ENCODE results near the gene TBC1D3B.
A peak's percentile ranks its signal among the peaks of the same experiment; 100 is the strongest.
"Not testable (repeated sequence)": the region's sequence is repeated elsewhere in the genome, so short reads cannot be mapped to it uniquely, and the experiment has no call there.

Gene TBC1D3B

DNA sequence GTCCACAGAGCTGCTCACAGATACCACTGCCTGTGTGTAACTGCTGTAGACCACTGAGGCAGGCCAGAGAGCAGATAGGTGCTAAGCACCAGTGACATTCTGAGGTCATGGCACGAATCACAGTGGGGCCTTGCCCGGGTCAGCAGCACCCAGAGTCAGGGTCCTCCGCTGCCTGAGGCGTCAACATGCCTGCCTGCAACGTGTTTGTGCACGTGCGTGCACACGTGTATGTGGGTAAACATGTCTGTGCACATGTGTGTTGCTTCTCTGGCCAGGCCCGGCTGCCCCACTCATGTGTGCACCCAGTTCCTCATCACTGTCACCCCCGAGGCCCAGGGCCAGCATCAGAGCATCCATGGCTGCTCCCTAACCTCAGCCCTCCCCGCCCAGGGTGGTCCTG lies at the start of gene TBC1D3B:
Gene TBC1D3B (minus strand): TSS at position 101 of the 400 bp plus-strand sequence. CDS start 1,586 bp downstream, outside the sequence.
- intact Hi-C loops (cut with DNase I); DNase-seq: not testable (repeated sequence)

DNA sequence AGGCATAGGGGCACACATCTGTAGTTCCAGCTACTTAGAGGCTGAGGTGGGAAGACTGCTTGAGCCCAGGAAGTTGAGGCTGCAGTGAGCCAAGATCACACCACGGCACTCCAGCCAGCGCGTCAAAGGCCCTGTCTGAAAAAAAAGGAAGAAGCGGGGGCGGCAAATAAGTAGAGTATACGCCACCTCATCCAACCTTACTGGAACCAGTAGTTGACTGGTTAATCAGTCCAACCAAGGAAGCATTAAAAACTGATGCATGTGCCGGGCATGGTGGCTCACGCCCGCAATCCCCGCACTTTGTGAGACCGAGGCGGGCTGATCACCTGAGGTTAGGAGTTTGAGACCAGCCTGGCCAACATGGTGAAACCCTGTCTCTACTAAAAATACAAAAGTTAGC lies 46.5 kb upstream of the TBC1D3B start:
- intact Hi-C loops (cut with DNase I) = not testable (repeated sequence)

DNA sequence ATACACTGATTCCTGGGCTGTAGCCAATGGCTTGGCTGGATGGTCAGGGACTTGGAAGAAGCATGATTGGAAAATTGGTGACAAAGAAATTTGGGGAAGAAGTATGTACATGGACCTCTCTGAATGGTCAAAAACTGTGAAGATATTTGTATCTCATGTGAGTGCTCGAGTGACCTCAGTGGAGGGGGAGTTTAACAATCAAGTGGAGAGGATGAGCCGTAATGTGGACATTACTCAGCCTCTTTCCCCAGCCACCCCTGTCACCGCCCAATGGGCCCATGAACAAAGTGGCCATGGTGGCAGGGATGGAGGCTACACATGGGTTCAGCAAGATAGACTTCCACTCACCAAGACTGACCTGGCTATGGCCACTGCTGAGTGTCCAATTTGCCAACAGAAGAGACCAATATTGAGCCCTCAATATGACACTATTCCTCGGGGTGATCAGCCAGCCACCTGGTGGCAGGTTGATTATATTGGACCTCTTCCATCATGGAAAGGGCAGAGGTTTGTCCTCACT lies 45.2 kb upstream of the TBC1D3B start:
- intact Hi-C loops (cut with DNase I); DNase-seq: not testable (repeated sequence)

More for the DNA sequence above, 46.5 kb upstream of the TBC1D3B start:
- DNase-seq = not testable (repeated sequence)

DNA sequence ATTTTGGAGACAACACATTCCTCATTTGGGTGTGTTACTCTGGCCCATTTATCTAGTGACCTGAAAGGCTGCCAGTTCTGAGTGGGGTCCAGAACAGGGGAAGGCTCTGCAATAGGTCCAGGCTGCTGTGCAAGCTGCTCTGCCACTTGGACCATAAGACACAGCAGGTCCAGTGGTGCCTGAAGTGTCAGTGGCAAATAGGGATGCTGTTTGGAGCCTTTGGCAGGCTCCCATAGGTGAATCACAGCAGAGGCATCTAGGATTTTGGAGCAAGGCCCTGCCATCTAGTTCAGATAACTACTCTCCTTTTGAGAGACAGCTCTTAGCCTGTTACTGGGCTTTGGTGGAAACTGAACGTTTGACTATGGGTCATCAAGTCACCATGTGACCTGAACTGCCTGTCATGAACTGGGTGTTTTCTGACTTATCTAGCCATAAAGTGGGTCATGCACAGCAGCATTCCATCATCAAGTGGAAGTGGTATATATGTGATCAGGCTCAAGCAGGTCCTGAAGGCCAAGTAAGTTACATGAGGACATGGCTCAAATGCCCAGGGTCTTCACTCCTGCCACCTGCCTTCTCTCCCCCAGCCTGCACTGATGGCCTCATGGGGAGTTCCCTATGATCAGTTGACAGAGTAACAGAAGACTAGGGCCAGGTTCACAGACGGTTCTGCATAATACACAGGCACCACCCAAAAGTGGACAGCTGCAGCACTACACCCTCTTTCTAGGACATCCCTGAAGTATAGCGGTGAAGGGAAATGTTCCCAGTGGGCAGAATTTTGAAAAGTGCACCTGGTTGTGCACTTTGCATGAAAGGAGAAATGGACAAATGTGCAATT lies 44.5 kb upstream of the TBC1D3B start:
- intact Hi-C loops (cut with DNase I); DNase-seq: not testable (repeated sequence)

DNA sequence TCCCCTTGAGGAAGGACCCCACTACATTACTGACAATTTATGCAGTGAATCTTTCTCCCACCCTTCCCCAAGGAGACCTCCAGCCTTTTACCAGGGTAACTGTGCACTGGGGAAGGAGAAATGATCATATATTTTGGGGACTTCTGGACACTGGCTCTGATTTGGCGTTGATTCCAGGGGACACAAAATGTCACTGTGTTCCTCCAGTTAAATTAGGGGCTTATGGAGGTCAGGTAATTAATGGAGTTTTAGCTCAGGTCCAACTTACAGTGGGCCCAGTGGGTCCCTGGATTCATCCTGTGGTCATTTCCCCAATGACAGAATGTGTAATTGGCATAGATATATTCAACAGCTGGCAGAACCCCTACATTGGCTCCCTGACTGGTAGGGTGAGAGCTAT lies 43.1 kb upstream of the TBC1D3B start:
- DNase-seq; intact Hi-C loops (cut with DNase I): not testable (repeated sequence)

DNA sequence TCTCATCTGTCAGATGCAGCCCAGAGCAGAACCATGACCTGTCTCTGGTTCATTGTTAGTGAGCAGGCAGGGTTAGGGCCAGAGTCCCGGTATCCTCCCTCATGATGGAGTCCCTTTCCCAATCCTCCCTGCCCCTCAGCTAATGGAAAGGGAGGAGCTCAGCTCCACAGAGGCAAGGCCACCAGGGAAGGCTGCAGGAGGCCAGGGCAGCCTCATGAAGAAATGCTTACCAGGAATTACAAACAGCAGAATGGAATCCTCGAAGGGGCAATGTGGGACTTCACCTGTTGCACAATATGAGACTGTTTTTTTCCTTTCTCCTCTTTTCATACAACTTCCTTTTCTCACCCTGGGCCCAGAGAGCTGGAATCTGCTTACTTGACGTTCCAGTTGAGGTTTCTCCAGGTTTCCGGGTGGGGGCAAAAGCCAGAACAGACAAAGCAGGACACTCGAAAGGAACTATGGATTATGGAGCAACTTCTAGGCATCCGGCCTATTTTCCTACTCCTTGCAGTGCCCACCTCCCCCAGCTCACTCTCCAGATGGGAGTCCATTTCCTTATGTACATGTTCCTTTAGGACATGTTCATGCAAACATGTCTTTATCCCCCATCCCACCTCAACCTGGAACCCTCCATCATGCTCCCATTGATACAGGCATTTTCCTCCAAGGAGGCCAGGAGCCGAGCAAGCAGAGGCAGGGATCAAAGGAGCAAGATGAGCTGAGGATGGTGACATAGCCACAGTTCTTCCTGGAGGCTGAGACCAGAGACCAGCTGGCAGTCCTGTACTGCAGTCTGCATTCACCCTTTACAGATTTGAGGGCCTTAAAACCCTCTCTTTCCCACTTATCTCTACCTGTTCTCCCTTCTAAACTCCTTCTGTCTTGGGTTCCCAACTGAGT lies 39.2 kb upstream of the TBC1D3B start:
- intact Hi-C loops (cut with DNase I) = not testable (repeated sequence)
- peak in 1 of 10 donors; percentile 22 for DNase-seq

DNA sequence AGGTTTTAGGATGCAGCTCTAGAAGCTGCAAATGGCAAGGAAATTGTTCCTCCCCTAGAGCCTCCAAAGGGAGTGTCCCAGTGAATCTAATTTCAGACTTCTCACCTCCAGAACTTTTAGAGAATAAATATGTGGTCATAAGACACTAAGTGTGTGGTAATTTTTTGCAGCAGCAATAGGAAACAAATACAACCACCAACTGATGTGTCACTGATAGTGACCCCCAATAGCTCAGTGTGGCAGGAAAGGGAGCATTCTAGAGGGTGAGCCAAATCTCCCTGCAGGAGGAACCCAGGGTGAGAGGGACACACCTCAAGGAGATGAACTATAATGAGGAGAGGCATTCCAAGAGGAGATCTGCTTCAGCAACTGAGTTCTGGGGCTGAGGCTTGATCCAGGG lies 38.5 kb upstream of the TBC1D3B start:
- intact Hi-C loops (cut with DNase I) = no loop called here
- no peak for DNase-seq

DNA sequence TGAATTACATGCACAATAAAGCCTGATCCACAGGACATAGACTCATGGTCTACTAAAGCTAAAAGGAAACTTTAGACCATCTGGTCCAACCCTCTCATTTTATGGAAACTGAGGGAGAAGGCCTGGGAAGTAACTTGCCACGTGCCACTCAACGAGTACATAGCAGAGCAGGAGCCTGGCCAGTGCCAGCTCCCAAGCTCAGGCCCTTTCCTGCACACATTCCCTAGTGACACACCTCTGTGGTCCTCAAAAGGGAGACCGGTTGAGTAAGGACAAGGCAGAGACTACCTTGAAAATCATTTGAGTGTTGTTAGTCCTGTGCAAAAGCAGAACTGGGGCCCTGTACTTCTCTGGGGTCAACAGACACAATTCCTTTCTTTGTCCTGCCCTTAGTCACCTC lies 37.3 kb upstream of the TBC1D3B start:
- intact Hi-C loops (cut with DNase I) = no loop called here
- DNase-seq = no peak

DNA sequence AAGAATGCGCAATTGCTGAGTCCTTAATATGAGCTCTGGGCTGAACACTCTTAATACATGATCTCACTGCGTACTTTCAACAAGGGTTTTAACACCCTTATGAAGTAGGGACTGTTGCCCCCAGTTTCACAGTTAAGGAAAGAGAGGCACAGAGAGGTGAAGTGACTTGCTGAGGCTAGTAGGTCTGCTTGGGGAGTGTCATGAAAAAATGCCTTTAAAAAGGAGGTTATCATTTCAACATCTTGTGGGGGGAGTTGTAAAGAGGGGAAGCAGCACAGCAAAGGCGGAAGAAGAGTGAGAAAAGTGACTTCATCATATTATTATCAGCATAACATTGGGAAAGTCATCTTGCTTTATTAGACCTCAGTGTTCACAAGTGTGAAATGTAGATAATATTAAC lies 36.5 kb upstream of the TBC1D3B start:
- DNase-seq = no peak
- intact Hi-C loops (cut with DNase I) = no loop called here

DNA sequence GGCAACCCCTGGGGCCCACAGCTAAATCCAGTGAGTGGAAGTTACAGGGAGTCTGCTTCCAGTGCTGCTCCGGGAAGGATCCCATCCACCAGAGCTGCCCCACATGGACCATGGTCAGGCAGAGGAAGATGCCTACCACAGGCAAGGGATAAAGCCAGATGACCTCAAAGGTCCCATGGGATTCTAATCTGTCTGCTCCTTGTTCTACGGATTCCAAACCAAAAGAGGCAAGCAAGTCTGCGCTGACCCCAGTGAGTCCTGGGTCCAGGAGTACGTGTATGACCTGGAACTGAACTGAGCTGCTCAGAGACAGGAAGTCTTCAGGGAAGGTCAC lies 35.8 kb upstream of the TBC1D3B start:
- intact Hi-C loops (cut with DNase I) = no loop called here
- DNase-seq = no peak

DNA sequence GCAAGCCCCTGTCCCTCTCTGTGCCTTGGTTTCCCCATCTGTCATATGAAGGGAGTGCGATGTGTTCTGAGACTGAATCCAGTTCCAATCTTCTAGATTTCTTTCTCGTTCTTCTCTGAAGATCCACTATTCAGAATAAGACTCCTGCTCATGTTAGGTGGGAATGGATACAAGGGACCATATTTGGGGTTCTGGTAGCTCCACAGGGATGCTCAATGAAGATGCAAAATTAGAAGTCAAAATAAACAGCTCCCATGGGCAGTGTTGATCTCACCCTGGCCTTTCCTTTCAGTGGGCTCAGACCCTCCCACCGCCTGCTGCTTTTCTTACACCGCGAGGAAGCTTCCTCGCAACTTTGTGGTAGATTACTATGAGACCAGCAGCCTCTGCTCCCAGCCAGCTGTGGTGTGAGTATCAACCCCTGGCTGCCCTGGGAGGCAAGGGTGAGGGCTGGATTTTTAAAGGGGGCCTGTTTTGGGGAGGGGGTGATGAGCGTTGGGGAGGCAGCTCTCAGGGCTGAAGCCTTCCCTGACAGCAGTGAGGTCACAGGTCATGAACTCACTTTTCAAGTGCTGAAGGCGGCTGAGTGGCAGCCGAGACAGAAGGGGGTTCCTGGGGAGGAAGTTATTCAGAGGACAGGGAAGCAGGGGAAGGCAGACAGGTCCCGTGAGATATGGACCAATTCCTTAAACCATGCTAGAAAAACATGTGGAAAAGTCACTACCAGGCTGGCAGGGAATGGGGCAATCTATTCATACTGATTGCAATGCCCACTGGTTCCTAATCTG lies 35.2 kb upstream of the TBC1D3B start:
- intact Hi-C loops (cut with DNase I); DNase-seq: not testable (repeated sequence)

DNA sequence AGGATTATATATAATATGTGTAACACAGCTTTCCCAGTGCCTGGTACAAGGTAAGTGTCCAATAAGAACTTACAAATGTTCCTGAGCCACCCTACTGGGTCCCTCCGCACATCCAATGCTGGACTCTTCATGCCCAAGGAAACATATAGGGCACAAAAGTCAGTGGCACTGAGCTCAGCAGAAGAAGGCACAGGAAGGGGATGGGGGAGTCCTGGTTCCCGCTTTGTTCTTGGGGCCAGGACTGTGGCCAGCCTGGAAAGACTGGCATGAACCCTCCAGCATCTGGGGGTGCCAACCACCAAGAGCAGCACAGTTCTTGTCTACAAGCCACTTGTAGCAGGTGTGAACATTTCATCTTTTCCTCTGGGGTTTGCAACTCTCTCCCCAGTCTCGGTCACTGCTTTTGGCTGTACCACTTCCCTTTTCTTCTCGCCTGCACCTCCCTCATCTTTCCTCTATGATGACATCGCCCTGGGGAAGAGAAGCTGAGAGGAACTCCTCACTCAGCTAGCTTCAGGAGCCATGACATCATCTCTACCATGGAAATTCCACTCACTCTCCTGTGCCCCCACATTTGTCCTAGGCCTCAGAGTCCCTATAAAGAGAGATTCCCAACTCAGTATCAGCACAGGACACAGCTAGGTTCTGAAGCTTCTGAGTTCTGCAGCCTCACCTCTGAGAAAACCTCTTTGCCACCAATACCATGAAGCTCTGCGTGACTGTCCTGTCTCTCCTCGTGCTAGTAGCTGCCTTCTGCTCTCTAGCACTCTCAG lies 34.2 kb upstream of the TBC1D3B start, which contains the start of gene CCL4L2:
Gene CCL4L2 (plus strand): TSS at position 625 of the 773 bp plus-strand sequence.
- not testable (repeated sequence) for DNase-seq

DNA sequence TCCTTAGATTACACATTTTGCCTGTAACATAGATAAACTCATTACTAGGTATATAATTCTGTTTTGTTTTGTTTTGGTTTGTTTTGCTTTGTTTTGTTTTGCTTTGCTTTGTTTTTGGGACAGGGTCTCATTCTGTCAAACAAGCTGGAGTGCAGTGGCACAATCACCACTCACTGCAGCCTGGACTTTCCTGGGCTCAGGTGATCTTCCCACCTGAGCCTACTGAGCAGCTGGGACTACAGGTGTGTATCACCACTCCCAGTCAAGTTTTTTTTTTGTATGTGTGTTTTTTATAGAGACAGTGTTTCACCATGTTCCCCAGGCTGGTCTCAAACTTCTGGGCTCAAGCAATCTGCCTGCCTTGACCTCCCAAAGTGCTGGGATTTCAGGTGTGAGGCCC lies 33.1 kb upstream of the TBC1D3B start:
- intact Hi-C loops (cut with DNase I) = no loop called here
- DNase-seq = no peak

More for the DNA sequence above, 34.2 kb upstream of the TBC1D3B start, which contains the start of gene CCL4L2:
- intact Hi-C loops (cut with DNase I) = not testable (repeated sequence)

DNA sequence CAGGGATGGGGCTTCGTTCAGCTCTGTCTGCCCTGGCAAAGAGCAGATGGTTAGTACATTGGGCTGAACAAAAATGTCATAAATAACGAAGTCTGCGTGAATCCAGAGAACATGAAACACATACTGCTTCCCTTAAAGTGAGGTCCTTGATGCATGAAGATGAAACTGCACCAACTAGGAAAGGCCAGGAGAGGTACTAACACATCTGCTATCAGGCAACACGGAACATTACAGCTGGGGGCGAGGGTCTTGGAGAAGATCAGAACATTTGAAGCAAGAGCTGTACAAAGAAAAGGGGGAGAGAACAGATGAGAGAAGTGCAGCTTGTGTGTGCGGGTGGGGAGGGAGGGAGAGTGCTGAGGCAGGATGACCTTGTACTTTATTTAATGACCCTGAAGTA lies 30.9 kb upstream of the TBC1D3B start:
- DNase-seq; intact Hi-C loops (cut with DNase I): not testable (repeated sequence)

DNA sequence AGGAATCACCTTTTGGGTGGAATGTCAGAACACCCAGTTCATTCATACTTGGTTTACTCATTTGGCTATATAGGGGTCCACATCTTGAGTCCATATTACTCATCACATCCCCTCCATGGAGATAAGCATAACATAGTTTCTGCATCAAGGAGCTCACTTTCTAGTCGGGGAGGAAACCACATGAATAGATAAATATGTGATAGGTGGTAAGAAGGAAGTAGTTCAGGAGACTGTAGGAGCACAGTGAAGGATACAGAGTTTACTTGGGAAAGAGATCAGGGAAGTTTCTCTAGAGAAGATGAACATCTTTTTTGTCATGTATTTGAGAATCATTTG lies 30.0 kb upstream of the TBC1D3B start:
- DNase-seq; intact Hi-C loops (cut with DNase I): not testable (repeated sequence)

DNA sequence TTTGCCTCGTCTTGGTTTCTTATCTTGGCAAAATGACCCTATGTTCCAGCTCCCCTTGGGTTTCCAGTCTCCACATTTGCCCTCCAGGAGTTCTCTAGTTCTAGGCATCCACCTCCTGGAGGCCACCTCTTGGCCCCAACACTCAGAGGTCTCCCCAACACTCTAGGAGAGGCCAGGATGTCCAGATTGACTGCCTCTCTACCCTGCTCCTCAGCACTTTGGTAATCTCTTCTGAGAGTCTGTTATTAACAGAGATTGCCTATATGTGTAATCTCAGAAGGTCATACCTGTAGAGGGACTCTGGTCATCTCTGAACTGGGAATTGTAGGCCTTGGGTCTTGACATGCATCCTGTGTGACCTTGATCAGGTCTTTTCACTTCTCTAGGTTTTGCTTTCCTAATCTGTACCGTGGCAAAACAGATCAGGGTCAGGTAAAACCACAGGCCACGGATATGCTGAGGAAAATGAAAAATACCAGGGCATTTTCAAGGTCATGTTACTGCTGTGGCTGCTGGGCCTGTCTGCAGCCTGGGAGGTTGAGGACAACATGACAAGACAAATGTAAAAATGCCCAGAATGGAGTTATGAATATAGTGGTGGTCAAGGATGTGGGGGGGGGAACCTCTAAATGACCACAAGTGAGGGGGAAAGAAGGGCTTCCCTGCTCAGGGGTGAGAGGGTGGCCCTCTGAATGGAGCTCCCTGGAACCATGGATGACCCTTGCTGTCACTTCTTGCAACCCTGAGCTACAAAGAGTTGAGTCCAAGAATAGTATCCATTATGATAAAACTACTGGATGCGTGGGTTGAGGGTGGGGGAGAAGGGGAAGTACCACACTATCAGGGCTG lies 29.4 kb upstream of the TBC1D3B start:
- intact Hi-C loops (cut with DNase I) = no loop called here

DNA sequence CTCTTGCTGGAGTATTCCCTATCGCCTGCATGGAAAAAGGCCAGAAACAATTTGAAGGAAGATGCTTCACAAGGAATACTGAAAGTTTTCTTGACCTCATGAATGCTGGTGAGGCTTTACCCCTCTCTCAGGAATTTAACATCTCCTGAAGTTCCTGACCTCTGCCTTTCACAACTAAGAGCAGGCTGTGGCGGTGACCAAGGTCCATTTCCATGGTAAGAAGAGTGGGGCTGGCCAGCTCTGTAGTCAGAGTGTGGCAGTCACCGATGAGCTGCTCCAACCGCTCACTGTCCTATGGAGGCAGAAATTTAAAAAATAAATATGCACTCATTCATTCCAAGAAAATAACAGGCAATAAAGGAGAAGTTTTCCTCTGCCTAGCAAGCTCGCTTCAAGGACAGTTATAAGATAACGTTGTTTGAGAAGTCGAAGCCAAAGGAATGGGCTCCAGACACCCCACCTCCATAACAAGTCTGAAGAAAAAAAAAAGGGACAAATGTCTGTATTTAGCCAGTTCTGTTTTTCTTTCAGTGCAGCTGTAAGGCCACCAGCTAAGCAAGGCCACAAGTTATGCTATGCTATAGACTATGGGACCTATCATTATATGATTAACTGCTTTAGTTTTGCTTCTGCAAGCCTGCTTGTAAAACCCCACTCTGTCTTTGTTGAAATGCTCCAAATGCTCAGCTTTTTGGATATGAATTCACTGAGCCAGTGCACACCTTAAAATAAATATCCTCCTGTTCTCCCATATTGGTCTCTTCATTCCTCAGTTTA lies 28.5 kb upstream of the TBC1D3B start:
- DNase-seq = no peak
- intact Hi-C loops (cut with DNase I) = no loop called here

More for the DNA sequence above, 29.4 kb upstream of the TBC1D3B start:
- no peak for DNase-seq

DNA sequence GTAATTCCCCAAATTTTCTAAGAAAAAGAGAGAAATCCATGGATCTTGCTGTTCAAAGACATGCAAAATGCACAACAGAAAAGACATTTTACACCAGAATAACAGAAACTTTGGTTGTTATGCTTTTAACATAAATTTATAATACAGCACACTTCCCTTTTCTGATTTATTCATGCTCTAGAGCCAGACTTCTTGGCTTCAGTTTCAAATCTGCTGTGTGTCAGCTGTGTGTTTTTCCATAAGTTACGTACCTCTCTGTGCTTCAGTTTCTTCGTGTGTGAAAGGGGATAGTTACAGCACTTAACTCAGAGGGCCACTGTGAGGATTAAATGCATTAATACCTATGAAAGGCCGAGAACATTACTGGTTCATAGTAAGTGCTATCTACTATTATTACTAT lies 26.9 kb upstream of the TBC1D3B start:
- intact Hi-C loops (cut with DNase I) = no loop called here
- DNase-seq = no peak
